A549 treated with CORT108297 at 1 μM for 4 hours (cell line): ENCODE data around the gene KCTD19. TPM values are rescaled to one million over a fixed set of nuclear protein-coding genes. Genes with fewer than 3 reads are reported as not detected.

Experiments
- total RNA-seq: library from RNA; stranded (reverse); fragments of 200-300 nt; extraction: Qiagen RNA extraction; gene quantifications from 5 replicates; pipeline ENCODE4 v1.2.3, GENCODE V29; 2022

KCTD19 gene
- total RNA-seq = 0.09 to 0.46 TPM (median 0.21 TPM) in 5 replicates

DNA sequence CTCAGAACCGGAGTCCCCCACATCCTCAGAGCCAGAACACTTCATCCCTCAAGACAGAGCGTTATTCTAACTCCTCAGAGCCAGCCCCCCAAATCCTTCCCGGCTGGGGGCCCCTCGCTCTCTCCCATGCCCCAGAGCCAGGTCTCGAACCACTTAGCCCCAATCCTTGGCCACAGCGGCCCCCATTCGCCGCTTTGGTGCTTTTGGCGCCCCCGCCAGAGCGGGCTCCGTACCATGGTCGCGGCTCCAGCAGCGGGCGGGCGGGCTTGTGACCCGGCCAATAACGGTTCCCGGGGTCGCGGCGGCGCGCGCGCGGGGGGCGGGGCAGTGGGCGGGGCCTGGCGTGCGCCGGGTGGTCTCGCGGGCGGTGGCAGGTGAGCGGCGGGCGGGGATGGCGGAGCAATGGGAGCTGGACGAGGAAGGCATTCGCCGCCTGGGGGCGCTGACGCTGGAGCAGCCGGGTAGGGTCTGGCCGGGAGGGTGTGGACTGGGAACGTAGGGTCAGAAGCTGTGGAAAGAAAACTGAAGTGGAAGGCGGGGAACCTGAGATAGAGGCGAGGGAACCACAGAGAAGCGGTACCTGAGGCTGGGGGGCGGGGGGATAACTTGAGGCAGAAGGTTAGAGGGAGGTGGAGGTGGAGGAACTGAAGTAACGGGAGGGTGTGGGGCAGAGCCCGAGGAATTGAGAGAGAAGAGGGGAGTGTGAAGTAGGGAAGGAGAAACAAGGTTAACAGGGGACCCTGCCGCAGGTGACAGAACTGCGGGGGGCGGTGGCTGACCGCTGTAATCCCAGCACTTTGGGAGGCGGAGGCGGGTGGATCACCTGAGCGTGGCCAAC is at the start of gene KCTD19, which contains the start of gene LRRC36:
Gene KCTD19, minus strand, starts transcription at position 270 of the 838 bp plus-strand sequence. Its CDS starts 34 bp downstream, at position 236.
Gene LRRC36, plus strand, starts transcription at position 344 of the 838 bp plus-strand sequence. Its CDS starts 48 bp downstream, at position 392.

DNA sequence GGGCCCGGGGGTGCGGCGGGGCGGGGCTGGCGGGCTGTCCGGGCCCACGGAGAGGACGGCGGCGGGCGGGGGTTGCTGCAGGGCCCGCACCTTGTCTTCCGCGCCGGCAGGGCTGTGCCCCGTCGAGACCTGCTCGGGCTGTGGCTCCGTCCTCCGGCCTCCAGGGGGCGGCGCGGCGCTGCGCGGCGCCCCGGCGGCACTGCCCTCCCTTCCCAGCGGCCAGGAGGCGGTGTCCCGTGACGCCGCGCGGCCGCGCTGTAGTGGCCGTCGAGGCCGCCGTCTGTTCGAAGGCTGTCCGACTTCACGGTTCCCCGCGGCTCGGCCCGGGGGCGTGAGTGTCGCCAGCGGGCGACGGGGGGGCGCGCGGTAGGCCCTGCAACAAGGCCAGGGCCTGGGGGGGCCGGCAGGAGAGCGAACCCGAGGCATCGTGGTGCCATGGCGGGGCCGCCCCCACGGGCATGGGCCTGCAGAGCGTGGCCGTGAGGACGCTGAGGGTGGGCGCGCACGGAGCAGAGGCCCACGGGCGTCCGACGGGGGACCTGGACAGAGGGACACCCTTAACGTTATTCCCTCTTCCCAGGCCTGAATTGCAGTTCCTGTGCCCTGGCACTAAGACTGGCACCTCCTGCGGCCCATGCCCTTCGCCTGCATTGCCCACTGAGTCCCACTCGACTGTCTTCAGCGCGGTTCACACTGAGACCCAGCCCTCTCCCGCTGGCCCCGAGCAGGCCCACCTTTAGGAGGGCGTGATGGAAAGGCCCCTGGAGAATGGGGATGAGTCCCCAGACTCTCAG is 47.0 kb downstream of the KCTD19 start, which contains the start of gene PLEKHG4:
Gene PLEKHG4, plus strand, starts transcription at position 237 of the 794 bp plus-strand sequence. Its CDS starts 513 bp downstream, at position 750.

DNA sequence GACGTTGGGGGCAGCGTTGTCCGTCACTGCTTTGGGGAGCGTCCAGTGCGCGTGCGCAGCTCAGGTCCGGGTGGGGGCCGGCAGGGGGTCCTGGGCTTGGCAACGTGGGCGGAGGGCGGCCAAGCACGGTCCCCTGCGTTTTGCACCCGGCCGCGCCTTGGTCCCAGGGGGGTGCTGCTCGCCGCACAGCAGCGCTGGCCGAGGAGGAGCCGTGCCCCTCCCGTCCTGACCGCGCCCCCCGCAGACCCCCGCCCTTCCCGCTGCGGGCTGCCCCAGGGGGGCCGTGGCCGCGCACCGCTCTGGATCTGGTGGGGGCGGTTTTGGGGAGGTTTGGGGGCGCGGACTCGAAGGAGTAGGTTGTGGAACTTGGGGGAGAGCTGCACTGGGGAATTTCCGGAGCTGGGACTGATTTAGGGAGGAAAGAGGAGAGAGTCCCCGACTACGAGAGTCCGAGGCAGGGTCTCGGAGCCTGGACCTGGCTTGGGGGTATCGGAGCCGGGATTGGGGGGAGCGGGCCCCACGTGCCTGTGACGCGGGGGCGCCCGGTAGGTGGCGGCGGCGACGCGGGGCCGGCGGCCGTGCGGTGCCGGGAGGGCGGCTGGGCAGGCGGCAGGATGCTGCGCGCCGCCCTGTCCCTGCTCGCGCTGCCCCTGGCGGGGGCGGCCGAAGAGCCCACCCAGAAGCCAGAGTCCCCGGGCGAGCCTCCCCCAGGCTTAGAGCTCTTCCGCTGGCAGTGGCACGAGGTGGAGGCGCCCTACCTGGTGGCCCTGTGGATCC is 78.0 kb downstream of the KCTD19 start, which contains the start of gene SLC9A5:
Gene SLC9A5, plus strand, starts transcription at position 579 of the 777 bp plus-strand sequence. Its CDS starts 36 bp downstream, at position 615.

DNA sequence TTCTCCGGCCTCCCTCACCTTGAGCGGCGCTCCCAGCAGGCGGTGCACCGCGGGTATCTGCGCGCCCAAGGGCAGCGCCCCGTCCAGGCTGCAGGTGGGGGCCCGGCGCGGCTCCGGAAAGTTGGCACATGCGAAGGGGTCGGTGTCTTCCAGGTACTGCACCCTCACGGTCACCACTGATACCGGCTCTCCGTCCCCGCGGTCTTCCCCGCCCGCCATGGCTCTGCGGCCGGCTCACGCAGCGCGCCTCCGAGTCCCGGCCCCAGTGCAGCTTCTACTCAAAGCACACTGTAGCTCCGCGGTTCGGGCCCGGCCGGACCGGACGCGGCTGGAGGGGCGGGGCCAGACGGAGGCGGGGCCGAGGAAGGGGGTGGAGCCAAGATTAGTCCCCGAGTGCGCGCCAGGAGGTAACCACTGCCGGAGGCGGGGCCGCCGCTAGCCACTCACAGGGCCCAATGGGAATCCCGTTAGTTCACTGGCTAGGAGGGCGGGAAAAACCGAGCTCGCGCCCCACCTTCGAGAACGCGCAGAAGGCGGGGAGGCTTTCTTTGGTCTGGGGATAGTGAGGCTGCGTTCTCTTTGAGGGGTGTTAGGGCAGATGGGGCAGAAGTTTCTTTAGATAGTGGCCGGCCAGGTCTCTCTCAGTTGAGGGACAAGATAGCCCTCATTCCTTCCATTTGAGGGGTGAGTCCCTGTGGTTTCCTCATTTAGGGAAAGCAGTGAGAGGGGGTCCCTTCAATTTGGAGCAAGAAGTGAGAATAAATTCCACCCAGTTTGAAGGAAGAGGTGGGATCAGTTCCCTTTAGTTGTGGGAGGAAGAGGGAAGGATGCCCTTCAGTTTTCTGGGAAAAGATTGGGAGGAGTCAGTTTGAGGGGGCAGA is 79.1 kb downstream of the KCTD19 start, which contains the start of gene FHOD1:
Gene FHOD1, minus strand, starts transcription at position 290 of the 881 bp plus-strand sequence. Its CDS starts 71 bp downstream, at position 219.

Other genes with a start within 250 kb of the KCTD19 start
- gene PHAF1, start 216.8 kb downstream of the KCTD19 start, total RNA-seq = 23.5 to 25.5 TPM (median 24.7 TPM) in 5 replicates
- 5.4 to 9.1 TPM (median 8.6 TPM) in 5 replicates for gene B3GNT9, start 175.7 kb downstream of the KCTD19 start, total RNA-seq
- gene TRADD, start 166.8 kb downstream of the KCTD19 start, total RNA-seq = 14.2 to 21.6 TPM (median 21.1 TPM) in 5 replicates
- 5.7 to 11.0 TPM (median 9.2 TPM) in 5 replicates for gene FBXL8, start 166.8 kb downstream of the KCTD19 start, total RNA-seq
- 8.4 to 20.3 TPM (median 16.7 TPM) in 5 replicates for gene HSF4, start 162.0 kb downstream of the KCTD19 start, total RNA-seq
- gene NOL3, start 156.2 kb downstream of the KCTD19 start, total RNA-seq = 45.8 to 62.3 TPM (median 61.0 TPM) in 5 replicates
- 4.3 to 7.2 TPM (median 6.4 TPM) in 5 replicates for gene MATCAP1, start 142.8 kb downstream of the KCTD19 start, total RNA-seq
- gene EXOC3L1, start 136.6 kb downstream of the KCTD19 start, total RNA-seq = 0.07 to 0.24 TPM (median 0.07 TPM) in 3 of 5 replicates, not detected in the others
- 79.5 to 101 TPM (median 99.3 TPM) in 5 replicates for gene E2F4, start 134.6 kb downstream of the KCTD19 start, total RNA-seq
- gene ELMO3, start 127.6 kb downstream of the KCTD19 start, total RNA-seq = 0.93 to 1.7 TPM (median 1.3 TPM) in 5 replicates
- 79.6 to 102 TPM (median 96.1 TPM) in 5 replicates for gene TMEM208, start 99.6 kb downstream of the KCTD19 start, total RNA-seq
- 38.5 to 60.0 TPM (median 51.3 TPM) in 5 replicates for gene FHOD1, start 79.3 kb downstream of the KCTD19 start, total RNA-seq
- 1.3 to 1.8 TPM (median 1.7 TPM) in 5 replicates for gene SLC9A5, start 77.8 kb downstream of the KCTD19 start, total RNA-seq
- gene PLEKHG4, start 47.2 kb downstream of the KCTD19 start, total RNA-seq = 12.3 to 18.7 TPM (median 16.7 TPM) in 5 replicates
- gene LRRC36, start 74 bp upstream of the KCTD19 start, total RNA-seq = 0.09 to 0.23 TPM (median 0.09 TPM) in 3 of 5 replicates, not detected in the others
- gene TPPP3, start 66.8 kb upstream of the KCTD19 start, total RNA-seq = 8.5 to 14.6 TPM (median 13.3 TPM) in 5 replicates
- gene ZDHHC1, start 89.7 kb upstream of the KCTD19 start, total RNA-seq = 4.9 to 7.6 TPM (median 7.3 TPM) in 5 replicates
- gene HSD11B2, start 104.4 kb upstream of the KCTD19 start, total RNA-seq = 1.3 to 2.3 TPM (median 2.0 TPM) in 5 replicates
- gene ATP6V0D1, start 154.4 kb upstream of the KCTD19 start, total RNA-seq = 99.2 to 120 TPM (median 116 TPM) in 5 replicates
- gene AGRP, start 156.8 kb upstream of the KCTD19 start, total RNA-seq = not detected in 5 replicates
- gene RIPOR1, start 202.1 kb upstream of the KCTD19 start, total RNA-seq = 39.0 to 48.1 TPM (median 42.2 TPM) in 5 replicates
- gene CTCF, start 235.8 kb upstream of the KCTD19 start, total RNA-seq = 33.0 to 40.9 TPM (median 35.4 TPM) in 5 replicates